Calu3 (cell line): ENCODE measurements around the gene TYRO3. TPM values are rescaled to one million over a fixed set of nuclear protein-coding genes. Genes with fewer than 3 reads are reported as not detected.

Experiments
- BruUV-seq: library from RNA; stranded (reverse); fragments of 400-500 nt; replicated peaks from 2 replicates; lab custom pipeline; 2021; lab: Mats Ljungman, UMichigan
- CTCF ChIA-PET: fragments of 300-600 bp; sonication (Branson Sonifier 250); formaldehyde crosslinking; loops from one replicate; lab custom pipeline; 2022; ENCODE audit warnings: antibody characterized with exemption; lab: Charles Lee
- DNase-seq: peaks from one replicate; pipeline ENCODE4 v3.0.0; 2022
- H3K27ac Mint-ChIP-seq: one replicate; pipeline ENCODE4 v1.8.0; 2022; ENCODE audit warnings: mixed read lengths; ENCODE audit not compliant: unreplicated experiment
- H3K27me3 Mint-ChIP-seq: one replicate; pipeline ENCODE4 v1.8.0; 2022; ENCODE audit warnings: mixed read lengths; ENCODE audit not compliant: unreplicated experiment
- H3K36me3 Mint-ChIP-seq: one replicate; pipeline ENCODE4 v1.8.0; 2022; ENCODE audit warnings: mild to moderate bottlenecking, moderate library complexity, mixed read lengths; ENCODE audit not compliant: insufficient read depth, unreplicated experiment
- H3K4me1 Mint-ChIP-seq: one replicate; pipeline ENCODE4 v1.8.0; 2022; ENCODE audit warnings: mild to moderate bottlenecking, low read depth, mixed read lengths; ENCODE audit not compliant: unreplicated experiment
- H3K4me3 Mint-ChIP-seq: one replicate; pipeline ENCODE4 v1.8.0; 2022; ENCODE audit warnings: mild to moderate bottlenecking, low read depth, moderate library complexity, mixed read lengths; ENCODE audit not compliant: unreplicated experiment
- H3K9me3 Mint-ChIP-seq: one replicate; pipeline ENCODE4 v1.8.0; 2022; ENCODE audit warnings: low read depth, mixed read lengths; ENCODE audit not compliant: unreplicated experiment
- intact Hi-C: fragments of 100-400 bp; cut with micrococcal nuclease; formaldehyde crosslinking; loops from one replicate; pipeline ENCODE4 v1.10.0; 2022; ENCODE audit not compliant: unreplicated experiment
- total RNA-seq: library from RNA; stranded (reverse); gene quantifications from 2 replicates; pipeline ENCODE4 v1.2.3, GENCODE V29; 2022
- TF ChIP-seq, protein P1 (sequence below): fragments of 200-600 bp; IDR thresholded peaks from one replicate; pipeline ENCODE4 v1.8.0; 2022; ENCODE audit warnings: antibody characterized with exemption; ENCODE audit not compliant: unreplicated experiment

TYRO3 gene
- total RNA-seq, 1 experiment from 2014 or later: 8.1 TPM

DNA sequence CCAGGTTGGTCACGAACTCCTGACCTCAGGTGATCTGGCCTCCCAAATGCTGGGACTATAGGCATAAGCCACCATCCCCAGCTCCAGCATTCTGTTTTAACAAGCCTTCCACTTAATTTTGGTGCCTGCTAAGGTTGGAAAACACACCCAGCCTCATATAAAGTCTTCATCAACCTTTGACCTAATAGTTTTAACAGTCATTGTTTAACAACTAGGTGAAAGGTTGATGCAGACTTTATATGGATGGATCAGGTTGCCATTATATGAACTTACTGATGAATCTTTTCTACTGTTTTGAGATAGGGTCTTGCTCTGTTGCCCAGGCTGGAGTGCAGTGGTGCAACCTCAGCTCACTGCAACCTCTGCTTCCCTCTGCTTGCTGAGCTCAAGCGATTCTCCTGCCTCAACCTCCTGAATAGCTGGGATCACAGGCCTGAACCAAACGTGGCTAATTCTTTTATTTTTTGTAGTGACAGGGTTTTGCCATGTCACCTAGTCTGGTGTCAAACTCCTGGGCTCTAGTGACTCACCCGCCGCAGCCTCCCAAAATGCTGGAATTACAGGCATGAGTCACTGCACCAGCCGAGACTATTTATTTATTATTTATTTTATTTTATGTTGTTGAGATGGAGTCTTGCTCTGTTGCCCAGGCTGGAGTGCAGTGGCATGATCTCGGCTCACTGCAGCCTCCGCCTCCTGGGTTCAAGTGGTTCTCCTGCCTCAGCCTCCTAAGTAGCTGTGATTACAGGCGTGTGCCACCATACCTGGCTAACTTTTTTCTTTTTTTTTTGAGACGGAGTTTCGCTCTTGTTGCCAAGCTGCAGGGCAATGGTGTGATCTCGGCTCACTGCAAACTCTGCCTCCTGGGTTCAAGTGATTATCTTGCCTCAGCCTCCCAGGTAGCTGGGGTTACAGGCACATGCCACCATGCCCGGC is 11.9 kb upstream of the TYRO3 start:
- BruUV-seq: no TSS peak
- H3K27ac Mint-ChIP-seq: no peak overlapping the region
- peak; percentile 41 for DNase-seq
- TF ChIP-seq, protein P1, sequence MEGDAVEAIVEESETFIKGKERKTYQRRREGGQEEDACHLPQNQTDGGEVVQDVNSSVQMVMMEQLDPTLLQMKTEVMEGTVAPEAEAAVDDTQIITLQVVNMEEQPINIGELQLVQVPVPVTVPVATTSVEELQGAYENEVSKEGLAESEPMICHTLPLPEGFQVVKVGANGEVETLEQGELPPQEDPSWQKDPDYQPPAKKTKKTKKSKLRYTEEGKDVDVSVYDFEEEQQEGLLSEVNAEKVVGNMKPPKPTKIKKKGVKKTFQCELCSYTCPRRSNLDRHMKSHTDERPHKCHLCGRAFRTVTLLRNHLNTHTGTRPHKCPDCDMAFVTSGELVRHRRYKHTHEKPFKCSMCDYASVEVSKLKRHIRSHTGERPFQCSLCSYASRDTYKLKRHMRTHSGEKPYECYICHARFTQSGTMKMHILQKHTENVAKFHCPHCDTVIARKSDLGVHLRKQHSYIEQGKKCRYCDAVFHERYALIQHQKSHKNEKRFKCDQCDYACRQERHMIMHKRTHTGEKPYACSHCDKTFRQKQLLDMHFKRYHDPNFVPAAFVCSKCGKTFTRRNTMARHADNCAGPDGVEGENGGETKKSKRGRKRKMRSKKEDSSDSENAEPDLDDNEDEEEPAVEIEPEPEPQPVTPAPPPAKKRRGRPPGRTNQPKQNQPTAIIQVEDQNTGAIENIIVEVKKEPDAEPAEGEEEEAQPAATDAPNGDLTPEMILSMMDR: no peak
- no peaks in the 10 kb centered on the region for H3K9me3 Mint-ChIP-seq
- H3K36me3 Mint-ChIP-seq: peaks cover 18% of the 10 kb centered on the region
- no peak overlapping the region for H3K4me3 Mint-ChIP-seq
- H3K27me3 Mint-ChIP-seq: no peaks in the 10 kb centered on the region
- CTCF ChIA-PET: interaction anchor here (0.6 to 0.7 kb wide), 2 partner anchors 232 to 780 kb away, joined by 3 to 4 read pairs; no protein-coding TSS in a partner anchor
- H3K4me1 Mint-ChIP-seq: no peaks in the 10 kb centered on the region
- intact Hi-C loops: no loop called here

DNA sequence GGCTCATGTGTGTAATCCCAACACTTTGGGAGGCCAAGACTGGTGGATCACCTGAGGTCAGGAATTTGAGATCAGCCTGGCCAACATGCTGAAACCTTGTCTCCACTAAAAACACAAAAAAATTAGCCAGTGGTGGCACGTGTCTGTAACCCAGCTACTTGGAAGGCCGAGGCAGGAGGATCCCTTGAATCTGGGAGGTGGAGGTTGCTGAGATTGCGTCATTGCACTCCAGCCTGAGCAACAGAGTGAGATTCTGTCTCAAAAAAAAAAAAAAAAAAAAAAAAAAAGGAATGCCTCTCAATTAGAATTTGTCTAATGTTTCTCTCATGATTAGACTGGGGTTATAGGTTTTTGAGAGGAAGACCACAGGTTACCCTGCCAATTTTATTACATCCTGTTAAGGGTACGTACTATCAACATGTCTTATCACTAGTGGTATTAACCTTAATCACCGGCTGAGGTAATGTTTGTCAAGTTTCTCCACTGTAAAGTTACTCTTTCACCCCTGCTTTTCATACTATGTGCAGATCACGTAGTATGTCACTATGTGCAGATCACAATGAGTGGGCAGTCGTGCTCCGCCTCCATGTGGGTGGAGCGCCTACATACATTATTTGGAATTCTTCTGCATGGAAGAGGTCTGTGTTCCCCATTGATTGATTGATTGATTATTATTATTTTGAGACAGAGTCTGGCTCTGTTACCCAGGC is 8.8 kb upstream of the TYRO3 start:
- H3K27me3 Mint-ChIP-seq: peaks cover 9% of the 10 kb centered on the region
- no peaks in the 10 kb centered on the region for H3K4me1 Mint-ChIP-seq
- H3K9me3 Mint-ChIP-seq: no peaks in the 10 kb centered on the region
- no peak overlapping the region for H3K4me3 Mint-ChIP-seq
- H3K27ac Mint-ChIP-seq: no peak overlapping the region
- no TSS peak for BruUV-seq
- intact Hi-C loops: no loop called here
- no peak for DNase-seq
- TF ChIP-seq, protein P1: no peak
- H3K36me3 Mint-ChIP-seq: no peaks in the 10 kb centered on the region
- CTCF ChIA-PET: interaction anchor here (0.7 kb wide), 2 partner anchors 31 to 1471 kb away, joined by 3 to 7 read pairs; no protein-coding TSS in a partner anchor

DNA sequence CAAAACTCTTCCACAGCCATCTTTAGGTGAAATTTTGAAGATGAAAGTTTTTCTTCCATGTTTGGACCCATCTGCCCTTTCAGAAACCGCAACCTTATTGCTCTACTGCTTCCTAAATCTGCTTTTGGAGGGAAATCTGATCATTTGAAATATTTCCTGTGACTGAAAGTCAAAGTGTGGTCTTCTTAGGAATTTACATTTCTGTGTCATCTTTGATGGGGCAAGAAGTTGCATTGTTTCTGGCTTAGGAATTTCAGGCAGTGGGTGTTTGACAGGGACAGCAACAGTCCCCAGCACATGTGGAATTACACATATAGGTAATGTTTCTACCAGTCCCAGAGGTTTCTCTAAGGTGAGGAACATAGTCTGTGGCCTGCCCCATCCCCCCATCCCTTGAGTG is 5.3 kb upstream of the TYRO3 start:
- intact Hi-C loops: no loop called here
- no TSS peak for BruUV-seq
- no peak for DNase-seq

DNA sequence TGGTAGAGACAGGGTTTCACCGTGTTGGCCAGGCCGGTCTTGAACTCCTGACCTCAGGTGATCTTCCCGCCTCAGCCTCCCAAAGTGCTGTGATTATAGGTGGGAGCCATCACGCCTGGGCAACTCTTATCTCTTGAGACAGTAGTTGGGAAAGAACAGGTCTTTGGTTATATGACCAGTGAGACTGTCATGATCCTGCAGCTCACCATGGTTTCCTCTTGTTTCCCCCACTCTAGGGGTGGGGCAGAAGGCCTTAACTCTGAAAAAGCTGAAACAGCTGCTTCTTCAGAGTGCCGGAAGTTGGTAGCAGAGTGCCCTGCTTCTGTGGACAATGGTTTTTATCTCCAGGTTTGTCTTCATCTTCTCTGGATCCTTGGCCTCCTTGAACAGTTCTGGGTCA is 4.7 kb upstream of the TYRO3 start:
- intact Hi-C loops: no loop called here
- peaks cover 10% of the 10 kb centered on the region for H3K36me3 Mint-ChIP-seq
- H3K4me1 Mint-ChIP-seq: no peaks in the 10 kb centered on the region
- no peak overlapping the region for H3K27ac Mint-ChIP-seq
- TF ChIP-seq, protein P1: no peak
- H3K4me3 Mint-ChIP-seq: no peak overlapping the region
- CTCF ChIA-PET: no interaction called here
- DNase-seq: no peak
- peaks cover 22% of the 10 kb centered on the region for H3K27me3 Mint-ChIP-seq
- H3K9me3 Mint-ChIP-seq: no peaks in the 10 kb centered on the region
- BruUV-seq: no TSS peak

More for the DNA sequence above, 5.3 kb upstream of the TYRO3 start:
- Mint-ChIP-seq H3K9me3 (no peaks in the 10 kb centered on the region), H3K4me3 (no peak overlapping the region), H3K4me1 (no peaks in the 10 kb centered on the region), H3K27ac (no peak overlapping the region), H3K36me3 (peaks cover 10% of the 10 kb centered on the region), H3K27me3 (peaks cover 22% of the 10 kb centered on the region)
- CTCF ChIA-PET: no interaction called here
- TF ChIP-seq, protein P1: no peak
